ENCODE measurements around the gene NFIA. TPM values are rescaled to one million over a fixed set of nuclear protein-coding genes. Genes with fewer than 3 reads are reported as not detected.

The NFIA gene
- total RNA-seq, 1 donor from 2014 or later = 163 TPM

- TF ChIP-seq CTCF (IDR thresholded peaks at IDR 0.05; ENCODE audit: unreplicated experiment) = no peak
- no peaks in the 10 kb centered on the region for H3K27me3 Mint-ChIP-seq (ENCODE audit: low read depth)
- peaks cover 22% of the 10 kb centered on the region for H3K4me1 Mint-ChIP-seq
- H3K4me3 Mint-ChIP-seq = no peak overlapping the region
- DNase-seq (ENCODE audit: low spot score in 2 of 2, unreplicated experiment in 2 of 2) = no peak
- H3K9me3 Mint-ChIP-seq = peaks cover 9% of the 10 kb centered on the region
- peaks cover 14% of the 10 kb centered on the region for H3K36me3 Mint-ChIP-seq
- no peak overlapping the region for H3K27ac Mint-ChIP-seq
Measured at GRCh38 chr1:61294930-61295329, 212.6 kb downstream of the NFIA start.

DNA sequence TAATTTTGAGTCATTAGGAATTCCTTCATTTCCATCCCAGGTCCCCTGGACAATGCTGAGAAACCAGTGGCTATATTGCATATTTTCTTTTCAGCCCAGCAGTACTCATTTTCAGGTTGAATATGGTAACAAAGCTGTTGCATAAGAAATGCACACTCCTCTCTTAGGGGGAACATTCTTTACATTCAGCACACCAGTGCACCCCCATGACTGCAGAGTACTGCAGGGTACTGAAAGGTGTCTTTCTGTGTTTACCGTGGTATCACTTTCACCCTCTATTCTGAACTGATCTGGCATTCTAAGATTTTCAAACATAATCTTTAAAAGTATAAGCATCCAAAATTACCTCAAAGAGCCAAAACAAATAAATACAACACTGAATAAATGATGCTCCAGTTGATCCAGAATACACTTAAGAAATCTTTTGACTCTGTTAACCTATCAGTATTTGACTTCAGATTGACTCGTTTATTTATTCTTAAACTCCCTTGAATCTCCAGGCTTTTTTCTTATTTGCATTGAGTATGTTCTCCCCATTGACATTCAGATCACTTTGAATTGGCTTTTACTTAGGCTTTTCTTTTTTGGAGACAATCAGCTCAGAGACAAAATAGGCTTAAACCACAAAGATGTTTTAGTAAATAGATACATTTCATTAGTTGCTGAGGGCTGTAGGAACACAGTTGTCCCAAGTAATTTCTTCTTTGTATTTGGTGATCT, 213.6 kb downstream of the NFIA start:
- peak overlapping the region; percentile 21 for H3K27ac Mint-ChIP-seq
- H3K27me3 Mint-ChIP-seq (ENCODE audit: low read depth) = no peaks in the 10 kb centered on the region
- H3K9me3 Mint-ChIP-seq = peaks cover 9% of the 10 kb centered on the region
- H3K36me3 Mint-ChIP-seq = peaks cover 14% of the 10 kb centered on the region
- peaks cover 22% of the 10 kb centered on the region for H3K4me1 Mint-ChIP-seq
- H3K4me3 Mint-ChIP-seq = no peak overlapping the region
- no peak for TF ChIP-seq CTCF (IDR thresholded peaks at IDR 0.05; ENCODE audit: unreplicated experiment)
- DNase-seq (ENCODE audit: low spot score in 2 of 2, unreplicated experiment in 2 of 2) = no peak

DNA sequence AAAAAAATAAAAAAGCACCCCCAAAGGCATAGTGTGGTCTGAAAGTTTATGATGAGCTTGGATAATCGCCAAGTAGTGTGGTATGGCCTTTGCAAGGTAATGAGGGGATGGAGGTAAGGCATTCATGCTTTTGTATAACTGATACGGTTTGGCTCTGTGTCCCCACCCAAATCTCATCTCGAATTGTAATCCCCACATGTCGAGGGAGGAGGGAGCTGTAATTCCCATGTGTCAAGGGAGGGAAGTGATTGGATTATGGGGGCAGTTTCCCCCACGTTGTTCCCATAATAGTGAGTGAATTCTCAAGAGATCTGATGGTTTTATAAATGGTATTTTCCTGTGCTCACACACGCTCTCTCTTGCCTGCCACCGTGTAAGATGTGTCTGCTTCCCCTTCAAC, 215.5 kb downstream of the NFIA start:
- Mint-ChIP-seq H3K36me3 (peaks cover 11% of the 10 kb centered on the region), H3K4me1 (peaks cover 28% of the 10 kb centered on the region), H3K27me3 (ENCODE audit: low read depth) (no peaks in the 10 kb centered on the region), H3K4me3 (no peak overlapping the region), H3K9me3 (peaks cover 9% of the 10 kb centered on the region), H3K27ac (peak overlapping the region; percentile 15)
- TF ChIP-seq CTCF (IDR thresholded peaks at IDR 0.05; ENCODE audit: unreplicated experiment) = no peak
- DNase-seq (ENCODE audit: low spot score in 2 of 2, unreplicated experiment in 2 of 2) = no peak

DNA sequence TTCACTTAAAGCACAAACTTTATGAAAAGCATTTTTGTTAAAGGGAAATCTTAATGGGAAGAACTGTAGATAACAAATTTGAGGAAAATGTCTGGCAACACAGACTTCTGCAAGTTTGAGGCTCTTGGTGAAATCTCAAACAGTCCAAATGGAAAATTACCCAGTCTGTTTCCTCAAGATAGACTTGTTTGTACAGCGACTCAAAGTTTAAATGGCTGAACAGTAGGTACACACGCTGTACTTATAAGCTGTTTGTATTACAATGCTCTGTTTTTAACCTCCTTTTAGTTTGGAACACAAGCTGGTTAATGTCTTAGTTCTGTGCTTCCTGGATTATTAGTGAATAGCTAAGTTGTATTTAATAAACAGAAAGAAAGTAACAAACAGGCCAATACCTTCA, 217.1 kb downstream of the NFIA start:
- no peak for DNase-seq (ENCODE audit: low spot score in 2 of 2, unreplicated experiment in 2 of 2)

DNA sequence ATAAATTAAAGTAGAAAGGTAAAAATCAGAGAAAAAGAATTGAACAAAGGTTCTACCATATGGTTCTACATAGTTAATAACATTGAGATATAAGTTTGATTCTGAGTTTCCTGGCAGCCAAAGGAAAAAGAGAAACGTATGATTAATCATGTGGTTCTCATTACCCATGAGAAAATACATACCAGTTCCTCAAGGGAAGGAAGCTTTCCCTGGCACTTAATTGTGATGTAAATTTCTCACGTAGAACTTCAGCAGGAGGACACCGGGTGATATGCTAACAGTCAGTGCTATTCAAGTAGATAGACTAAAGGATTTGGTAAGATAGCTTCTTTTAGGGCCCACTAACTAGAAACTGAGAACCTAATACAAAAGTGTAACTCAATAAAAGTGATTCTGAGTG, 218.5 kb downstream of the NFIA start:
- no peak for DNase-seq (ENCODE audit: low spot score in 2 of 2, unreplicated experiment in 2 of 2)
- H3K27me3 Mint-ChIP-seq (ENCODE audit: low read depth) = no peaks in the 10 kb centered on the region
- H3K4me1 Mint-ChIP-seq = peaks cover 27% of the 10 kb centered on the region
- H3K4me3 Mint-ChIP-seq = no peak overlapping the region
- H3K36me3 Mint-ChIP-seq = peaks cover 23% of the 10 kb centered on the region
- TF ChIP-seq CTCF (IDR thresholded peaks at IDR 0.05; ENCODE audit: unreplicated experiment) = no peak
- peaks cover 9% of the 10 kb centered on the region for H3K9me3 Mint-ChIP-seq
- no peak overlapping the region for H3K27ac Mint-ChIP-seq

More for the DNA sequence above, 217.1 kb downstream of the NFIA start:
- H3K4me1 Mint-ChIP-seq = peaks cover 26% of the 10 kb centered on the region
- peak overlapping the region; percentile 78 for H3K27ac Mint-ChIP-seq
- no peak for TF ChIP-seq CTCF (IDR thresholded peaks at IDR 0.05; ENCODE audit: unreplicated experiment)
- H3K9me3 Mint-ChIP-seq = peaks cover 9% of the 10 kb centered on the region
- peaks cover 17% of the 10 kb centered on the region for H3K36me3 Mint-ChIP-seq
- H3K4me3 Mint-ChIP-seq = no peak overlapping the region
- H3K27me3 Mint-ChIP-seq (ENCODE audit: low read depth) = no peaks in the 10 kb centered on the region
